Measurements from ENCODE around the gene DLG4.
A peak's percentile ranks its signal among the peaks of the same experiment; 100 is the strongest.

Gene DLG4

GRCh38 chr17:7232114-7232513 is 12.5 kb upstream of the DLG4 start:
- Histone ChIP-seq H3K9me2 (replicated peaks; ENCODE audit: control insufficient read depth, low read length) (no peaks in the 10 kb centered on the region), H3F3A (ENCODE audit: control insufficient read depth, insufficient read depth) (peaks cover 25% of the 10 kb centered on the region), H4K20me1 (ENCODE audit: control insufficient read depth, insufficient read depth, low read depth, low read length) (peaks cover 14% of the 10 kb centered on the region), H3K36me3 (ENCODE audit: control insufficient read depth, low read length) (peaks cover 91% of the 10 kb centered on the region), H3K4me1 (ENCODE audit: control insufficient read depth, low read length) (peaks cover 38% of the 10 kb centered on the region), H3K79me2 (ENCODE audit: control insufficient read depth, low read length) (peaks cover 65% of the 10 kb centered on the region), H3K27me3 (ENCODE audit: control insufficient read depth, low read length) (no peaks in the 10 kb centered on the region), H3K9me3 (ENCODE audit: control insufficient read depth, insufficient read depth, low read length) (no peaks in the 10 kb centered on the region), H3K27ac (ENCODE audit: low read depth, low read length) (no peak overlapping the region), H3K4me3 (ENCODE audit: low read length) (peak overlapping the region; percentile 88), H3K4me2 (ENCODE audit: low read length) (peak overlapping the region; percentile 69)
- TF ChIP-seq CTCF (IDR thresholded peaks at IDR 0.05; ENCODE audit: low read depth, low read length, poor library complexity, severe bottlenecking) (no peak), EZH2phosphoT487 (IDR thresholded peaks at IDR 0.05; ENCODE audit: borderline replicate concordance, low read length) (no peak)

GRCh38 chr17:7229504-7229903 is 9.9 kb upstream of the DLG4 start:
- H3K36me3 ChIP-seq (ENCODE audit: control insufficient read depth, low read length), result peaks cover 90% of the 10 kb centered on the region
- H4K20me1 ChIP-seq (ENCODE audit: control insufficient read depth, insufficient read depth, low read depth, low read length), result peaks cover 9% of the 10 kb centered on the region
- no peaks in the 10 kb centered on the region for H3K9me2 ChIP-seq (replicated peaks; ENCODE audit: control insufficient read depth, low read length)
- peaks cover 44% of the 10 kb centered on the region for H3K79me2 ChIP-seq (ENCODE audit: control insufficient read depth, low read length)
- no peaks in the 10 kb centered on the region for H3K9me3 ChIP-seq (ENCODE audit: control insufficient read depth, insufficient read depth, low read length)
- no peak overlapping the region for H3K4me2 ChIP-seq (ENCODE audit: low read length)
- TF ChIP-seq EZH2phosphoT487 (IDR thresholded peaks at IDR 0.05; ENCODE audit: borderline replicate concordance, low read length) (no peak), CTCF (IDR thresholded peaks at IDR 0.05; ENCODE audit: low read depth, low read length, poor library complexity, severe bottlenecking) (no peak)
- no peaks in the 10 kb centered on the region for H3K27me3 ChIP-seq (ENCODE audit: control insufficient read depth, low read length)
- no peak overlapping the region for H3K27ac ChIP-seq (ENCODE audit: low read depth, low read length)
- peaks cover 12% of the 10 kb centered on the region for H3K4me1 ChIP-seq (ENCODE audit: control insufficient read depth, low read length)
- 0 out of 2 replicates have a peak, but pooled peaks cover 3% of the 10 kb centered on the region for H3F3A ChIP-seq (ENCODE audit: control insufficient read depth, insufficient read depth)
- H3K4me3 ChIP-seq (ENCODE audit: low read length), result no peak overlapping the region

- peaks cover 9% of the 10 kb centered on the region for H4K20me1 ChIP-seq (ENCODE audit: control insufficient read depth, insufficient read depth, low read depth, low read length)
- H3K27me3 ChIP-seq (ENCODE audit: control insufficient read depth, low read length), result no peaks in the 10 kb centered on the region
- H3K9me2 ChIP-seq (replicated peaks; ENCODE audit: control insufficient read depth, low read length), result no peaks in the 10 kb centered on the region
- H3K4me1 ChIP-seq (ENCODE audit: control insufficient read depth, low read length), result peaks cover 12% of the 10 kb centered on the region
- no peak for TF ChIP-seq CTCF (IDR thresholded peaks at IDR 0.05; ENCODE audit: low read depth, low read length, poor library complexity, severe bottlenecking)
- TF ChIP-seq EZH2phosphoT487 (IDR thresholded peaks at IDR 0.05; ENCODE audit: borderline replicate concordance, low read length), result no peak
- H3K9me3 ChIP-seq (ENCODE audit: control insufficient read depth, insufficient read depth, low read length), result no peaks in the 10 kb centered on the region
- H3K36me3 ChIP-seq (ENCODE audit: control insufficient read depth, low read length), result peaks cover 91% of the 10 kb centered on the region
- peaks cover 42% of the 10 kb centered on the region for H3K79me2 ChIP-seq (ENCODE audit: control insufficient read depth, low read length)
- no peak overlapping the region for H3K4me2 ChIP-seq (ENCODE audit: low read length)
- H3F3A ChIP-seq (ENCODE audit: control insufficient read depth, insufficient read depth), result 0 out of 2 replicates have a peak, but pooled peaks cover 3% of the 10 kb centered on the region
- no peak overlapping the region for H3K4me3 ChIP-seq (ENCODE audit: low read length)
- no peak overlapping the region for H3K27ac ChIP-seq (ENCODE audit: low read depth, low read length)
Observed at GRCh38 chr17:7228920-7229319, 9.3 kb upstream of the DLG4 start.

Data from DOHH2 (cell line).